Nephron (organoid): ENCODE measurements around the gene KLHDC4.
"Not testable (repeated sequence)": the region's sequence is repeated elsewhere in the genome, so short reads cannot be mapped to it uniquely, and the experiment has no call there.

Source experiments
- H3K27ac Mint-ChIP-seq, 3 experiments: 2 replicates each; pipeline ENCODE4 v1.8.0; 2020; ENCODE audit warnings: mixed read lengths in 3 of 3, mild to moderate bottlenecking in 2 of 3, moderate library complexity in 1 of 3
- H3K27me3 Mint-ChIP-seq: 2 replicates; pipeline ENCODE4 v1.8.0; 2021; ENCODE audit warnings: low read depth, mild to moderate bottlenecking, moderate library complexity, mixed read lengths
- H3K36me3 Mint-ChIP-seq: 2 replicates; pipeline ENCODE4 v1.8.0; 2020; ENCODE audit warnings: low read depth, mixed read lengths
- H3K4me1 Mint-ChIP-seq: 2 replicates; pipeline ENCODE4 v1.8.0; 2020; ENCODE audit warnings: mixed read lengths
- H3K4me3 Mint-ChIP-seq, 3 experiments: 2 replicates each; pipeline ENCODE4 v1.8.0; 2020; ENCODE audit warnings: mild to moderate bottlenecking in 3 of 3, mixed read lengths in 3 of 3, moderate library complexity in 2 of 3
- H3K9me3 Mint-ChIP-seq: 2 replicates; pipeline ENCODE4 v1.8.0; 2020; ENCODE audit warnings: mixed read lengths
- TF ChIP-seq, protein P1 (sequence below), 3 experiments: fragments of 200-600 bp; sonication (generic); IDR thresholded peaks; one replicate each; pipeline ENCODE4 v1.5.0; 2021; ENCODE audit warnings: antibody characterized with exemption in 3 of 3; ENCODE audit not compliant: unreplicated experiment in 3 of 3

The KLHDC4 gene

DNA sequence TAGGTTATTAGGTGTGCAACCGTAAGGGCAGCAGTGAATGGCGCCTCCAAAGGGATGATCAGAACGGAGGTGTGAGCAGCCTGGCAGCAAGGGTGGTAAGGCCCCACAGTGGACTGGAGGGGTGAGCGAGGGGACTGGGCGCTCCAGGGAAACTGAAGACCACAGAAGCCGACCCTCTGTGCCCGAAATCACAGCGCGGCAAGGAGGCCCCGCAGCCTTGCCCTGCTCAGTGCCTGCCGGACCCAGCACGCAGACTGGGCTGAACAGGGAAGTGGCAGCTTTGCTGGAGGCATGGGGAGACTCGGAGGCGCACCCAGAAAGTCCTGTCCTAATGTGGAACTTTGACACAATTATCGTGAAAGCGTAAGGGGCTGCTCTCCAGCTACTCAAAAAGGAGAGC is 38.4 kb downstream of the KLHDC4 start:
- Mint-ChIP-seq H3K4me3 (no peak overlapping the region), H3K4me1 (peaks cover 26% of the 10 kb centered on the region), H3K36me3 (peaks cover 69% of the 10 kb centered on the region), H3K27ac (no peak overlapping the region), H3K9me3 (no peaks in the 10 kb centered on the region), H3K27me3 (peaks cover 11% of the 10 kb centered on the region)
- TF ChIP-seq, protein P1, sequence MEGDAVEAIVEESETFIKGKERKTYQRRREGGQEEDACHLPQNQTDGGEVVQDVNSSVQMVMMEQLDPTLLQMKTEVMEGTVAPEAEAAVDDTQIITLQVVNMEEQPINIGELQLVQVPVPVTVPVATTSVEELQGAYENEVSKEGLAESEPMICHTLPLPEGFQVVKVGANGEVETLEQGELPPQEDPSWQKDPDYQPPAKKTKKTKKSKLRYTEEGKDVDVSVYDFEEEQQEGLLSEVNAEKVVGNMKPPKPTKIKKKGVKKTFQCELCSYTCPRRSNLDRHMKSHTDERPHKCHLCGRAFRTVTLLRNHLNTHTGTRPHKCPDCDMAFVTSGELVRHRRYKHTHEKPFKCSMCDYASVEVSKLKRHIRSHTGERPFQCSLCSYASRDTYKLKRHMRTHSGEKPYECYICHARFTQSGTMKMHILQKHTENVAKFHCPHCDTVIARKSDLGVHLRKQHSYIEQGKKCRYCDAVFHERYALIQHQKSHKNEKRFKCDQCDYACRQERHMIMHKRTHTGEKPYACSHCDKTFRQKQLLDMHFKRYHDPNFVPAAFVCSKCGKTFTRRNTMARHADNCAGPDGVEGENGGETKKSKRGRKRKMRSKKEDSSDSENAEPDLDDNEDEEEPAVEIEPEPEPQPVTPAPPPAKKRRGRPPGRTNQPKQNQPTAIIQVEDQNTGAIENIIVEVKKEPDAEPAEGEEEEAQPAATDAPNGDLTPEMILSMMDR (IDR thresholded peaks at IDR 0.05; ENCODE audit: unreplicated experiment in 3 of 3) = no peak

GRCh38 chr16:87726577-87726976 is 39.2 kb downstream of the KLHDC4 start:
- H3K27ac Mint-ChIP-seq, H3K4me3 Mint-ChIP-seq, H3K9me3 Mint-ChIP-seq: not testable (repeated sequence)
- peaks cover 11% of the 10 kb centered on the region for H3K27me3 Mint-ChIP-seq
- H3K4me1 Mint-ChIP-seq = peaks cover 34% of the 10 kb centered on the region
- H3K36me3 Mint-ChIP-seq = peaks cover 73% of the 10 kb centered on the region

GRCh38 chr16:87725596-87726235 is 40.1 kb downstream of the KLHDC4 start:
- no peak overlapping the region for H3K27ac Mint-ChIP-seq
- H3K4me3 Mint-ChIP-seq = no peak overlapping the region
- H3K36me3 Mint-ChIP-seq = peaks cover 70% of the 10 kb centered on the region
- no peaks in the 10 kb centered on the region for H3K9me3 Mint-ChIP-seq
- peaks cover 11% of the 10 kb centered on the region for H3K27me3 Mint-ChIP-seq
- peaks cover 34% of the 10 kb centered on the region for H3K4me1 Mint-ChIP-seq
- TF ChIP-seq, protein P1 (IDR thresholded peaks at IDR 0.05; ENCODE audit: unreplicated experiment in 3 of 3) = no peak

DNA sequence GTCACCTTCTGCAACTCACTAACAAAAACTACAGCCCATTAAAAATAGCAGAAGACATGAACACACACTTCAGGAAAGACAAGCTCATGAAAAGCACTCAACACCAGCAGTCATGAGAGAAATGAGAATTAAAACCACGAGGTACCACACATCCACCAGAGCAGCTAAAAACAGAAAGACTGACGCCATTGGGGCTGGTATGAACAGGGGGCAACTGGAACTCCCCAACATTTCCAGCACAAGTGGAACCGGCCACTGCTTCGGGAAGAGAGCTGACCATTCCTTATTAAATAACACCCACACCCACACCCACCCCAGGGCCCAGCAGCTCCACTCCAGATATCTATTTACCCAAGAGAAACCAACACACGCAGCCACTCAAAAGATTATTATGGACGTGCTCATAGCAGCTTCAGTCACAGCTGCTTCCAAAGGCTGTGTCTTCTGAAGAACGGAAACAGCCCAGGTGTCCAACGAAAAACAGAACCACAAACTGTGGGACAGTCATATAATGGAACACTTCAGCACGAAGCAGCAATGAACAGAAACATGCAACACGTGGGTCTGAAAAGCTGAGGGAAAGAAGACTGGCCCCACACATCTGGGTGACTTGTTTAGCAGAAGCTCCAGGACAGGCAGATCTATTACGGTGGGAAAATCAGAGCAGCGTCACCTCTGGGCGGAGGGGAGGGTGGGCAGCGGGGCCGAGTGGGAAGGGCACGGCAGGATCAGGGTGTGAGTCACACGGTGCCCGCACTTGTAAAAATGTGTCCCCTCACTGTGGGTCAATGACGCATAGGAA is 41.1 kb downstream of the KLHDC4 start:
- no peak overlapping the region for H3K4me3 Mint-ChIP-seq
- H3K9me3 Mint-ChIP-seq = no peaks in the 10 kb centered on the region
- TF ChIP-seq, protein P1 (IDR thresholded peaks at IDR 0.05; ENCODE audit: unreplicated experiment in 3 of 3) = no peak
- H3K27ac Mint-ChIP-seq = no peak overlapping the region
- peaks cover 72% of the 10 kb centered on the region for H3K36me3 Mint-ChIP-seq
- peaks cover 11% of the 10 kb centered on the region for H3K27me3 Mint-ChIP-seq
- H3K4me1 Mint-ChIP-seq = peaks cover 34% of the 10 kb centered on the region

- TF ChIP-seq, protein P1 (IDR thresholded peaks at IDR 0.05; ENCODE audit: unreplicated experiment in 3 of 3) = no peak
- H3K27me3 Mint-ChIP-seq = peaks cover 11% of the 10 kb centered on the region
- peaks cover 75% of the 10 kb centered on the region for H3K36me3 Mint-ChIP-seq
- peak overlapping the region in 2 of 3 experiments; percentile 1 to 29 for H3K4me3 Mint-ChIP-seq
- H3K4me1 Mint-ChIP-seq = peaks cover 34% of the 10 kb centered on the region
- H3K27ac Mint-ChIP-seq = peak overlapping the region; percentile 30 to 70 (median 53)
- H3K9me3 Mint-ChIP-seq = no peaks in the 10 kb centered on the region
Observed at GRCh38 chr16:87723226-87723623, 42.6 kb downstream of the KLHDC4 start.

DNA sequence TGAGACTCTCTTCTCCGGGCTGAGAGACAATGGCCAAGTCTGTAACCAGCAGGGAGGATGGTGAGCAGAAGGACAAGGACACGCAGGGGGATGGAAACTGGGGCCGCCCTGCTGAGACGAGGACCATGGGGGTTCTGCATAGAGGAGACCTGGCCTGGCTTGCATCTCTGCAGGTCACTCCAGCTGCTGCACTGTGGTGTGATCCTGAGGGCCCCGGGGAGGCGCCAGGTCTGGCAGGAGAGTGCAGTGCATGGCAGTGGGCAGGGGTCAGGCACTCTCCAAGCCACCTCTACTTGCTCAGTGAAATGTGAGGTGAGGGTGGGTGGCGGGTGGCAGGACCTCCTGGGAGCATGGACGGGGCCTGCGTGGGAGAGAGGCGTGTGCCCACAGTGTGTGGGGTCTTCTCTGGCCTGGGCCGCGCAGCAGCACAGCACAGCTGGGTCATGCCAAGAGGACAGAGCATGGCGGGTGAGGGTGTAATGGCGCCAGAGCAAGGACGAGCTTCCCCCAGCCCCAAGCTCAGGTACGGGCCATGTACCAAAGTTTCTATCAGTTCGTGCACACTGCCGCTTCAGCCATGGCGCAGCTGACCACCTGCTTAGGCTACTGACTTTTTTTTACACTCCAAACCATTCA is 43.1 kb downstream of the KLHDC4 start:
- H3K4me1 Mint-ChIP-seq = peaks cover 34% of the 10 kb centered on the region
- peak overlapping the region; percentile 30 to 70 (median 53) for H3K27ac Mint-ChIP-seq
- TF ChIP-seq, protein P1 (IDR thresholded peaks at IDR 0.05; ENCODE audit: unreplicated experiment in 3 of 3) = no peak
- peak overlapping the region in 2 of 3 experiments; percentile 1 to 29 for H3K4me3 Mint-ChIP-seq
- H3K27me3 Mint-ChIP-seq = peaks cover 11% of the 10 kb centered on the region
- H3K36me3 Mint-ChIP-seq = peaks cover 74% of the 10 kb centered on the region
- no peaks in the 10 kb centered on the region for H3K9me3 Mint-ChIP-seq
